T1000 (cell line): ENCODE measurements around the gene RAB24.
"Not testable (repeated sequence)": the region's sequence is repeated elsewhere in the genome, so short reads cannot be mapped to it uniquely, and the experiment has no call there.

ENCODE experiments used
- DNase-seq: peaks from one replicate; lab custom pipeline; 2025; ENCODE audit warnings: mixed read lengths; lab: John Stamatoyannopoulos, UW

The RAB24 gene

DNA sequence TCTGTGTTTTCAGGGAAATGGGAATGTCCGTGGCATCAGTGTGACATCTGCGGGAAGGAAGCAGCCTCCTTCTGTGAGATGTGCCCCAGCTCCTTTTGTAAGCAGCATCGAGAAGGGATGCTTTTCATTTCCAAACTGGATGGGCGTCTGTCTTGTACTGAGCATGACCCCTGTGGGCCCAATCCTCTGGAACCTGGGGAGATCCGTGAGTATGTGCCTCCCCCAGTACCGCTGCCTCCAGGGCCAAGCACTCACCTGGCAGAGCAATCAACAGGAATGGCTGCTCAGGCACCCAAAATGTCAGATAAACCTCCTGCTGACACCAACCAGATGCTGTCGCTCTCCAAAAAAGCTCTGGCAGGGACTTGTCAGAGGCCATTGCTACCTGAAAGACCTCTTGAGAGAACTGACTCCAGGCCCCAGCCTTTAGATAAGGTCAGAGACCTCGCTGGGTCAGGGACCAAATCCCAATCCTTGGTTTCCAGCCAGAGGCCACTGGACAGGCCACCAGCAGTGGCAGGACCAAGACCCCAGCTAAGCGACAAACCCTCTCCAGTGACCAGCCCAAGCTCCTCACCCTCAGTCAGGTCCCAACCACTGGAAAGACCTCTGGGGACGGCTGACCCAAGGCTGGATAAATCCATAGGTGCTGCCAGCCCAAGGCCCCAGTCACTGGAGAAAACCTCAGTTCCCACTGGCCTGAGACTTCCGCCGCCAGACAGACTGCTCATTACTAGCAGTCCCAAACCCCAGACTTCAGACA lies 9.5 kb downstream of the RAB24 start:
- DNase-seq = no peak

DNA sequence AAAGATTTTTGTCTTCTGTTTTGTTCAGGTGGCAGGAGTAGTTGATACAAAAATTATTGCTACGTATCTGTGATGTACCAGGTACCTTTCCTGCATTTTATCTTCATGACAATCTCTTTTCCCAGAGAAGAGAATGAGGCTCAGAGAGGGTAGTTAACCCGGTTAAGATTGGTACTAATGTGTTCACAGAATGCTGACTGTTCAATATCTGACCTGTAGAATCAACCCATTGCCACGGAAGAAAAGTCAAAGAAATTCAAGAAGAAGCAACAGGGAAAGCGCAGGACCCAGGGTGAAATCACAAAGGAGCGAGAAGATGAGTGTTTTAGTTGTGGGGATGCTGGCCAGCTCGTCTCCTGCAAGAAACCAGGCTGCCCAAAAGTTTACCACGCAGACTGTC lies 11.8 kb downstream of the RAB24 start:
- no peak for DNase-seq

DNA sequence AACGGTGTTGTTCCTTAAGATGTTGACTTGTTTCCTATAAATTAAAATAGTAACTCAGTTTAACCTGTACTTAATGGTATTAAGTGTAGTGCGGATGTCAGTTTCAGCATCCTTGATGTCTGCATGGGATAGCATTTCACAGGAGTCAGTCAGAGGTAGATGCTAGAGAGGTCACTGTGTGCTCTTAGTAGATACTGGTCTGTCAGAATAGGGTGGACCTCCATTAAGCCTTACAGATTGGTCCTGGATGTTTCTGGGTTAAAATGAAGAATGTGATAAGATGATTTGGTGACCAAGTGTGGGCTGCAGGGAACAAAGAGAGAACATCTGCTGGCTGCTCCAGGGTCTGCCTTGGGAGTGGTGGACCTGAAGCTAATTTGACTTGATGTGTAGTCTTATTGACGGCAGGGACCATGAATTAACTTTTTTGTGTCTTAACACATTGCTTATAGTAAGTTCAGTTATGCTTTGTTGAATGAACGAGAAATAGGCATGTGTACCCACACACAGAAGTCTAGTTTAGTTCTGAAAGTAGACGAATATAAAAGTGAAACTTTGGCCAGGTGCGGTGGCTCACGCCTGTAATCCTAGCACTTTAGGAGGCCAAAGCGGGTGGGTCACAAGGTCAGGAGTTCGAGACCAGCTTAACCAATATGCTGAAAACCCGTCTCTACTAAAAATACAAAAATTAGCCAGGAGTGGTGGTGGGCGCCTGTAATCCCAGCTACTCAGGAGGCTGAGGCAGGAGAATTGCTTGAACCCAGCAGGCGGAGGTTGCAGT lies 12.5 kb downstream of the RAB24 start:
- no peak for DNase-seq

DNA sequence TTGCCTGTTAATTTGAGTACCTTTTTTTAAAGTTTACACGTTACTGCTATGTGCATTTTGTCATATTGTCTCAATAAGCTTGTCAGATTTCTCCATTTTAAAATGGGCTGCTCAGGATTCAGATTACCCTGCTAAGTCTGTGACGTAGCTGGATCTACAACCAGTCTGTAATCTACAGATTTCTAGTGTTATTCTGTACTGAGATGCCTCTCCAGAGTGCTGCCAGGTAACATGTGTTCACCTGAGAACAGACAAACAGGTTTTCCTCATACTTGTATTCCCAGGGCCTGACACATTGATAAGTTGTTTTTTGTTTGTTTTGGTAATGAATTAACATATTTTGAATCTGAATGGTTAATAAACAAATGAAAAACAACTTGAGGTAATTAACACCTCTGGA lies 15.3 kb downstream of the RAB24 start:
- no peak for DNase-seq

DNA sequence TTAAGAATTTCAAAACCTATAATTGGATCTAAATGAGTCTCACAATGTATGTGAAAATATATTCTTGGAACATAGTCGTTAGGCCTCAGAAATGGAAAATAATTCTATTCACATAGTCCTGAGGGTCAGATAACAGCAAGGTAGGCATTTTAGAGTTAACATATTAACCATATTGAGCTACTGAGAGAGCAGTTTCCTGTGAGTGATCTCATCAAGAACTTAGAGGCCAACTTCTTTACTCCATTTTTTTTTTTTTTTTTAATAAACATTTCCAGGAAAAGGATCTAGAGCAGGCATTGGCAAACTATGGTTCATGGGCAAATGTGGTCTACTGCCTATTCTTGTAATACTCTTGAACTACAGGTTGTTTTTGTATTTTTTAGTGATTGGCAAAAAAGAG lies 26.6 kb downstream of the RAB24 start:
- DNase-seq = no peak

DNA sequence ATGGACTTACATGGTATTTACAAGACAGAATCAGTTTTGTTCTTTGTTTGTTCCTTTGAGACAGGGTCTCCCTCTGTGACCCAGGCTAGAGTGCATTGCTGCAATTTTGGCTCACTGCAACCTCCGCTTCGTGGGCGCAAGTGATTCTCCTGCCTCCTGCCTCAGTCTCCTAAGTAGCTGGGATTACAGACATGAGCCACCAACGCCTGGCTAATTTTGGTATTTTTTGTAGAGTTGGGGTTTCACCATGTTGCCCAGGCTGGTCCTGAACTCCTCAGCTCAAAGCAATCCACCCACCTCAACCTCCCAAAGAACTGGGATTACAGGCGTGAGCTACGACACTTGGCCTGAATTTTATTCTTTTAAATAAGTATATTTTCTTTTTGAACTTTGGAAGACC lies 27.6 kb downstream of the RAB24 start:
- no peak for DNase-seq

DNA sequence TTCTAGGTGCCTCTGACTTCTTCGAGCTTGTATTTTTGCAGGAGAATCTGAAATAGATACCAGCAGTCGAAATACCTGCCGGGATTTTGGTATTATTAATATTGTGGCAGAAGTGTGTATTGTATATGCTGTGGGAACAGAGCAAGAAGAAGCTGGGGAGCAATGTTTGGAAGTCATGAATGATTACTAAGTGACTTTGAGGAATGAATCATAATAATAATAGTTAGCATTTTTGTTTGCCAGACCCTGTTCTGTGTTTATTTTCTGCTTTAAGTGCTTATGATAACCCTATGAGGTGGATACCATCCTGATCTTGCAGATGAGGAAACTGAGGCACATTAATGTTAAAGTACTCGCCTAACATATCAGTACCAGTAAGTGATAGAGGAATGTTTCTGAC lies 32.4 kb downstream of the RAB24 start:
- DNase-seq = no peak

DNA sequence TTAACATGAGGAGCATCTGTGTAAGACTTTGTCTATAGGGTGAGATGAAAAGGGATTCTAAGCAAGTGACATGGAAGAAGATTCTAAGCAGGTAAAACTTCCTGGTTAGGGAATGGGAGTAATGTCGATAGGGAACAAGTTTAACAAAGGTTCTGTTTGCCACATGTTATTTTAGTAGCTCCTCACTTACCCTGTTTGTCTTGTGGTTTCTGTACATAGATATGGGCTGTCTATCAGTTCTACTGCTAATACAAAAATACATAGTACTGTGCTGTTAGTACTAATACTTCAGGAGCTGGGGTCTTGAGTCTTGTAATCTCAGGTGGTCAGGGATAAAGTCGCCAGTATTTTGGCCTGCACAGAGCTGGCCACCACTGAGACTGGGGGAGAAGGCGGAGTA lies 32.9 kb downstream of the RAB24 start:
- DNase-seq = no peak

DNA sequence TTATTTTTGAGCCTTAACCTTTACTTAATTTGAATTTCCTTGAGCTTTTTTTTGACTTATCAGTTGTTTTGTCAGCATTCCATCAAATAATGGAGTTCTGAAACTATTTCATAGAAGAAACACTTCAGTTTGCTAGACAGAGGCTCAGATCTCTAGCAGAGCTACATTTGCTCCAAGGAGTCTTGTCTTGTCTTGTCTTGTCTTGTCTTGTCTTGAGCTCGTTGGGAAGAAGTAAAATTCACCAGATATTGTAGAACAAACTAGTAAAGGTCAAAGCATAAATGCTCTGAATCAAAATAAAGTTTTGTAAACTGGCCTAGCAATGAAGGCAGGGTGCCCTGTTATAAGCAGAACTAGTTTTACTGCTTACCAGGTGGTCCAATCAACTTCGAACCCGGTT lies 33.5 kb downstream of the RAB24 start:
- no peak for DNase-seq

DNA sequence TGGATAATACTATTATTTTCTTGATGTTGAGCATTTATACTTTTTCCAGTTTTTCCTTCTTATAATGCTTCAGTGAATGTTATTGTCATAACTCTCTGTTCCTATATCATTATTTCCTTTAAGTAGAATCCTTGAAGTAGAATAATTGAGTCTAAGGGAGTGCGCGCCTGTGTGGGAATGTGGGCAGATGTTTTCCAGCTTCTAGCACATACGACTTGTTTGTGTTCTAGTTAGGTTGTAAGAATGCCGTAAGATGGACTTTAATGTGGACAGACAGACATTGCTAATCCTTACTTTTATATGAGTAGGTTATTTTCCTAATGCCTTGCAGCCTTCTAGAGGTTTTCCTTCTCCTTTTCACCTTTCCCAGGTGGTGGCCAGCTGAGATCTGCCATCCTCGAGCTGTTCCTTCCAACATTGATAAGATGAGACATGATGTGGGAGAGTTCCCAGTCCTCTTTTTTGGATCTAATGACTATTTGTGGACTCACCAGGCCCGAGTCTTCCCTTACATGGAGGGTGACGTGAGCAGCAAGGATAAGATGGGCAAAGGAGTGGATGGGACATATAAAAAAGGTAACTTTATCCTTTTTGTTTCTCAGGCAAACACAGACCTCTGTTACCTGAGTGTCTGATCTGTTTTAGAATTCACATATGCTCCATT lies 34.2 kb downstream of the RAB24 start:
- DNase-seq = no peak

DNA sequence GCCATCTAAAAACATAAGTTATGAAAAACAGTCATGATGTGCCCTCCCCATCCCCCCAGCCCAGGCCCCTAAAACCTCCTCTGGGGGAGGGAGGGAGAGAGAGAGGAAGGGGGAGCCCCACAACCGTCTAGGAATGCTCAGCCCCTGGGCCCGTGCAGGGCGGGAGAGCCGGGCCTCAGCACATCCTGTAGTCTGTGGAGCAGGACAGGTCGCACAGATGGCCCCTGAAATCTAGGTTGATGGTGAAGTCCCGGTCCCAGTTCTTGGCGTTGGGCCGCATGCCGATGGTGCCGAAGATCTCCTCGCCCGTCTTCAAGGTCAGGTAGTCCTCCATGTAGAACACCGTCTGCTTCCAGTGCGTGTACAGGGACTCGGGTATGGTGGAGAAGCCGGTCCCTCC lies 38.1 kb downstream of the RAB24 start:
- DNase-seq = no peak

DNA sequence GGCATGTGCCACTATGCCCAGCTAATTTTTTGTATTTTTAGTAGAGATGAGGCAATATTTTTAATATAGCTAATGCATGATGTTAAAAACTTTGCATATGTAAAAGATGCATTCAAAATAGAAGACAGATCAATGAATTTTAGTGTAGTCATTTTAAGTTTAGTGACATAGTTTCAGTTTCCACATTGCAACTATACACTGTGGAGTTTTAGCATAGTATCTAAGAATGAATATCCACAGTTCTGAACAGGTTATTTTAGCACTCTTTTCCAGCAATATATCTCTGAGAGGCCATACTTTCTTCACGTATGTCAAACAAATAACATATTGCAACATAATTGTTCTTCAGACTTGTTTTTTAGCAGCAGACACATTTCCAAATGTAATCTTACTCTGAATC lies 39.3 kb downstream of the RAB24 start:
- DNase-seq = no peak

DNA sequence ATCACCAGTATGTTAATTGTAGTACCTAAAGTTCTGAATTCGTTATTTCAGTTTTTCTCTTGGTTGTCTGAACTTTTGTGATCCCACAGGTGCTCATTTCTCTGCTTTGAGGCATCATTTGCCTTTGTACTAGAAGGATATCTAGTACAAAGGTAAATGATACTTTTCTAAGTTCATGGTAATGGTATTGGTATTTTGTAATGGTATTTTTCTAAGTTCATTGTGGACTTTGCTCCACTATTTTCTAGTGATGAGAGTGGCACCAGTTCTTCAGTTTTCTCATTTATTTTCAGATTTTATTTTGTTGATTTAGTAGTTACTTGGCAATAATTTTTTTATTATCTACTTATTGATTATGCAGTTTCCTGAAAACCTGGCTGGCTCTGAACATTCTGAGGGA lies 42.0 kb downstream of the RAB24 start:
- DNase-seq = no peak

DNA sequence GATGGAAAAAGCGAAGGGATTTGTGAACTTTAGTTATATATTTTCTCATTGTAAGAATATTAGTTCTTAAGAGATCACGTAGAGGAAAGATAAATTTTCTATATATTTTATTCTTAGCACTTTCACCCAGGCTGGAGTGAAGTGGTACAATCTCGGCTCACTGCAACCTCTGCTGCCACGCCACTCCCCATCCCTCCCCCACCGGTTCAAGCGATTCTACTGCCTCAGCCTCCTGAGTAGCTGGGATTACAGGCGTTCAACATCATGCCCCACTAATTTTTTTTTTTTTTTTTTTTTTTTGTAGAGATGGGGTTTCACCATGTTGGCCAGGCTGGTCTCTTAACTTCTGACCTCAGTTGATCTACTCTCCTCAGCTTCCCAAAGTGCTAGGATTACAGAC lies 42.6 kb downstream of the RAB24 start:
- no peak for DNase-seq

DNA sequence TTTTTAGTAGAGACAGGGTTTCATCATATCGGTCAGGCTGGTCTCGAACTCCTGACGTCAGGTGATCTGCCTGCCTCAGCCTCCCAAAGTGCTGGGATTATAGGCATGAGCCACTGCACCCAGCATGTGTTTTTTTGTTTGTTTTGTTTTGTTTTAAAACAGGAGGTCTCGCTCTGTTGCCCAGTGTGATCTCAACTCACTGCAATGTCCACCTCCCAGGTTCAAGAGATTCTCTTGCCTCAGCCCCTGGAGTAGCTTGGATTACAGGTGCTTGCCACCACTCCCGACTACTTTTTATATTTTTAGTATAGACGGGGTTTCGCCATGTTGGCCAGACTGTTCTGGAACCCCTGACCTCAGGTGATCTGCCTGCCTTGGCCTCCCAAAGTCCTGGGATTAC lies 44.8 kb downstream of the RAB24 start:
- not testable (repeated sequence) for DNase-seq

DNA sequence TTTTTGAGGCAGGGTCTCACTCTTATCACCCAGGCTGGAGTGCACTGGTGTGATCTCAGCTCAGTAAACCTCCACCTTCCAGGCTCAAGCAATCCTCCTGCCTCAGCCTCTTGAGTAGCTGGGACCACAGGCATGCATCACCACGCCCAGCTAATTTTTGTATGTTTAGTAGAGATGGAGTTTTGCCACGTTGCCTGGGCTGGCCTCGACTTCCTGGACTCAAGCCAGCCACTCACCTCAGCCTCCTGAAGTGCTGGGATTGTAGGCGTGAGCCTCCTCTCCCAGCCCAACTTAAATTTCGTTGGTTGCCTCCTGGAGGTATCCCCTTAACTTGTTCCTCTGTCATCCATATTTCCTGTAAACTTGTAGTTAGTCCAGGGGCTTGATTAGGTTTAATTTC lies 47.2 kb downstream of the RAB24 start:
- no peak for DNase-seq

DNA sequence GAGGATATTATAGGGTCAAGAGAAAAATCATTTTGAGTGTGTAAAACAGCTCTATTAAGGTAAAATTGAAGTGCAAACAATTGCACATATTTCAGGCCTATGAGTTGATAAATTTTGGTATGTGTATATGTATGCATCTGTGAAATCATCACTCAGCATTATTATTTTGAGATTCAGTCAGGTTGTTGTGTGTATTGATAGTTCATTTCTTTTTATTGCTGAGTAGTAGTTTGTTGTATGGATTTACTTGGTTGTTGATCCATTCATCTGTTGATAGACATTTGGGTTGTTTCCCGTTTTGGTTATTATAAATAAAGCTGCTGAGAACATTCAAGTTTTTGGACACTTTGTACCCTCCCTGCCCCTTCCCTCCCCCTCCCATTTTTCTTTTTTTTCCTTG lies 50.3 kb downstream of the RAB24 start:
- no peak for DNase-seq
